Measurements from ENCODE around the gene MCU.
"Not testable (repeated sequence)": the region's sequence is repeated elsewhere in the genome, so short reads cannot be mapped to it uniquely, and the experiment has no call there.

The MCU gene

DNA sequence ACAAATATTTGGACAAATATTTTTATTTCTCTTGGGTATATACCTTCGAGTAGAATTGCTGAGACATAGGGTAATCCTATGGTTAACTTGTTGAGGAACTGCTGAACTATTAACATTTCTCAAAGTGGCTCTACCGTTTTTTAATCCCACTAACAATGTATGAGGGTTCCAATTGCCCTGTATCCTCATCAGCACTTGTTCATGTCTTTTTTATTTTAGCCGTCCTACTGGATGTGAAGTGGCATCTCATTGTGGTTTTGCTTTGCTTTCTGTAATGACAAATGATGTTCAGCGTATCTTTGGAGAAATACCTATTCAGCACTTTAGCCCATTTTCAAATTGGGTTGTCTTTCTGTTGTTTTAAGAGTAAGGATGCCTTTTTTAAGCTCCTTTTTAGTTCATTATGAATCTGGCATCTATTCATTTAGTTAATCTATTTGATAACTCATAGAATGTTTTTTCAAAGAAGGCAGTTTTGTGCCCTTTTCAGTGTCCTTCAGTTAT, 40.0 kb downstream of the MCU start:
- no peak for DNase-seq

GRCh38 chr10:72732521-72732920, 40.6 kb downstream of the MCU start:
- no peak for DNase-seq

GRCh38 chr10:72733989-72734388, 42.0 kb downstream of the MCU start:
- DNase-seq = no peak

GRCh38 chr10:72735288-72735936, 43.5 kb downstream of the MCU start:
- no peak for DNase-seq

- no peak for DNase-seq
Observed at GRCh38 chr10:72736176-72736827, 44.4 kb downstream of the MCU start.

- DNase-seq = no peak
Observed at GRCh38 chr10:72736828-72737220, 44.9 kb downstream of the MCU start.

GRCh38 chr10:72737357-72737756, 45.4 kb downstream of the MCU start:
- not testable (repeated sequence) for DNase-seq

- DNase-seq = no peak
Observed at GRCh38 chr10:72738486-72738885, 46.5 kb downstream of the MCU start.

GRCh38 chr10:72740528-72740927, 48.6 kb downstream of the MCU start:
- no peak for DNase-seq

DNA sequence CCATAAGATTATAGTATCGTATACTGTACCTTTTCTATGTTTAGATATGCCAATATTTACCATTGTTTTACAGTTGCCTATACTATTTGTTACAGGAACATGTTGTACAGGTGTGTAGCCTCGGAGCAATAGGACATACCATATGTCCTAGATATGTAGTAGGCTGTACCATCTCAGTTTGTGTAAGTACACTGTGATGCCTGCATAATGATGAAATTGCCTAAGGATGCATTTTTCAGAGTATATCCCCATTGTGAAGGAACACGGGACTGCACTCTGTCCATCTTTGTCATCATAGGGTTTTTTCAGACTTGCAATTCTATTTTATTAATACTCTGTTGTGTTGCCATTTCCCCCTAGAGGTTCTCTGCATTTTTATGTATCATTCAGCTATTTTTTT, 50.1 kb downstream of the MCU start:
- DNase-seq = no peak

- DNase-seq = no peak
Observed at GRCh38 chr10:72742797-72743196, 50.9 kb downstream of the MCU start.

GRCh38 chr10:72744566-72744965, 52.6 kb downstream of the MCU start:
- DNase-seq = no peak

- DNase-seq = no peak
Observed at GRCh38 chr10:72746426-72747363, 54.8 kb downstream of the MCU start.

DNA sequence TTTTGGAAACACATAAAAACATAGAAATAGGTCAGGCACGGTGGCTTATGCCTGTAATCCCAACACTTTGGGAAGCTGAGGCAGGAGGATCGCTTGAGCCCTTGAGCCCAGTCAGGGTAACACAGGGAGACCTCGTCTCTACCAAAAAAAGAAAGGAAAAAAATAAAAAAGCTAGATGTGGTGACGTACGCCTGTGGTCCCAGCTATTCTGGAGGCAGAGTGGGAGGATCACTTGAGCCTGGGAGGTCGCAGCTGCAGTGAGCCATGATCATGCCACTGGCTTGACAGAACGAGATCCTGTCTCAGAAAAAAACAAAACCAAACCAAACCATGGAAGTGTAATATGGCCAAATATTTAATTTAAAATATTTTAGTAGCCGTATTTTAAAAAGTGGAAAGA, 55.6 kb downstream of the MCU start:
- DNase-seq = no peak

DNA sequence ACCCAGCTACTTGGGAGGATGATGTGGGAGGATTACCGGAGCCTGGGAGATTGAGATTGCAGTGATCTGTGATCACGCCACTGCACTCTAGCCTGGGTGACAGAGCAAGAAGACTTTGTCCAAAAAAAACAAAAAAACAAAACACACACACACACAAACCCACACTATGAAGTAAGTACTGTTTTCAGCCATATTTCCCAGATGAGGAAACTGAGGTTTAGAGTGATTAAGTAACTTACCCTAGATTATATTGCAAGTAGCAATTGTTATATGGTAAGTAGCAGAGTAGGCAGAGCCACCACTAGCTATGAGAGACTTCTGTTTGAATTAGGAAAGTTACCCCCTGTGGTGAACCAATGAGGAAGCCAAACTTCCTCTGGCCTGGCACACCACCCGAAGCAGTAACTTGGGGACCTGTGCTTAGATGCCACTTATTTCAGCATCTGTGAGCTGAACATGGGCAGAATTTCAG, 61.9 kb downstream of the MCU start:
- no peak for DNase-seq

- DNase-seq = no peak
Observed at GRCh38 chr10:72754275-72755032, 62.5 kb downstream of the MCU start.

GRCh38 chr10:72756674-72757385, 64.9 kb downstream of the MCU start:
- DNase-seq = no peak

DNA sequence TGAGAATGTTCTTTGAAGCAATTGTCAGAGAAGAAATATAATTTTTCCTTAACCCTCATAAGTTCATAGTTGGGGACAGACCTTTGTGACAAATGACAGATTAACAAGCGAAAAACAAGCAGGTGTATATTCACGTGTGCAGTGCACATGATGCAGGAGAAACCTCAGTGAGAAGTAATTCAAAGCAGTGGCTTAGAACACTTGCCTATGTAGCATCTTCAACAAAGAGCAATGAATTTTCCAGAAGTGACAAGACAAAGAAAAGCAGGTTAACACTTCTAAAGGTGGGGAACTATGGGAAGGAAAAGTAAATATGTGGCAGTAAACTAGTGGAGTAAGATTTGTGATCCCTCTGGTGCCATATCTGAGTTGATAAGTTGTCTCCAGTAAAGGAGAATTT, 65.8 kb downstream of the MCU start:
- no peak for DNase-seq

GRCh38 chr10:72758930-72759329, 67.0 kb downstream of the MCU start:
- not testable (repeated sequence) for DNase-seq

GRCh38 chr10:72759584-72759983, 67.6 kb downstream of the MCU start:
- DNase-seq = no peak

GRCh38 chr10:72761498-72761897, 69.6 kb downstream of the MCU start:
- no peak for DNase-seq

DNA sequence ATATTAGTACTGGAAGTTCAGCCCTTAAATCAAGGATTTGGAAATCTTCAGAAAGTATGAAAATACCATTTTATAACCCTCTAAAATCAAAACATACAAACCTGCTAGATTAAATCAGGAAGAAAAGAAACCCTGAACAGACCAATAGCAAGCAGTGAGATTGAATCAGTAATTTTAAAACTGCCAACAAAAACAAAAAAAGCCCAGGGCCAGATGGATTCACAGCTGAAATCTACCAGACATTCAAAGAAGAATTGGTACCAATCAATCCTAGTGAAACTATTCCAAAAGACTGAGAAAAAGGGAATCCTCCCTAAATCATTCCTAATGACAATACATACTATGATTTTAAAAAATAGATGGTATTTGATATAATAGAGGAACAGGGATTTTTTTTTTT, 70.1 kb downstream of the MCU start:
- no peak for DNase-seq
